Prostate gland (tissue), 2 donors: Measurements from ENCODE around the gene ULK4.

Experiments used
- CTCF ChIP-seq, 4 experiments: fragments of 200-600 bp in 2 of 4; fragments of 450-650 bp in 2 of 4; sonication (generic) in 2 of 4; IDR thresholded peaks; 1 replicate in 3 of 4; 2 replicates in 1 of 4; pipeline ENCODE4 v1.5.1; 2016 to 2019; ENCODE audit warnings: antibody characterized with exemption in 4 of 4, mild to moderate bottlenecking in 2 of 4, moderate library complexity in 2 of 4
- POLR2A ChIP-seq: fragments of 450-650 bp; IDR thresholded peaks from one replicate; pipeline ENCODE4 v1.6.1; 2016; ENCODE audit warnings: antibody characterized with exemption, mild to moderate bottlenecking

- TF ChIP-seq CTCF (IDR thresholded peaks at IDR 0.05) (no peak), POLR2A (no peak)
Observed at GRCh38 chr3:41640076-41640475, 321.8 kb downstream of the ULK4 start.
